ENCODE data around the gene NCKAP5.

- TF ChIP-seq CTCF (IDR thresholded peaks at IDR 0.05), result no peak
- no peak for TF ChIP-seq POLR2A (IDR thresholded peaks at IDR 0.05)
These were observed 206.2 kb downstream of the NCKAP5 start for GRCh38 chr2:133362061-133362476.
